Motor neuron (in vitro differentiated cells): ENCODE data around the gene CRIP2. TPM values are rescaled to one million over a fixed set of nuclear protein-coding genes. Genes with fewer than 3 reads are reported as not detected.

Experiments
- ATAC-seq, 8 experiments: fragments of 200-7000 bp; cut with Tn5 transposase; replicated peaks in 6 of 8; 2 replicates each; pipeline ENCODE4 v1.8.0; 2021; ENCODE audit warnings: mild to moderate bottlenecking in 8 of 8, moderate library complexity in 8 of 8
- H3K27ac ChIP-seq, 2 donors: fragments of 250-450 bp; sonication (Bioruptor Pico); 2 replicates each; pipeline ENCODE4 v1.9.0; 2021; ENCODE audit warnings: antibody characterized with exemption in 2 of 2, mild to moderate bottlenecking in 2 of 2, moderate library complexity in 1 of 2
- H3K4me1 ChIP-seq, 2 donors: fragments of 250-450 bp; sonication (Bioruptor Pico); replicated peaks in 1 of 2; 2 replicates each; pipeline ENCODE4 v1.6.1; 2021; ENCODE audit warnings: antibody characterized with exemption in 2 of 2, mild to moderate bottlenecking in 2 of 2, moderate library complexity in 1 of 2
- H3K4me3 ChIP-seq, 5 donors: fragments of 250-450 bp; sonication (Bioruptor Pico); 2 replicates each; pipeline ENCODE4 v1.9.0; 2021; ENCODE audit warnings: antibody characterized with exemption in 5 of 5, mild to moderate bottlenecking in 5 of 5, moderate library complexity in 4 of 5
- WGBS, 10 experiments: fragments of 450-650 bp; shearing (Covaris generic); methylation state at CpG; one replicate each; pipeline ENCODE4 v1.0.0; 2022; 5-methylcytosine and 5-hydroxymethylcytosine counted together
- in situ Hi-C, 9 experiments: fragments of 400-800 bp; cut with MboI; loops; one replicate each; pipeline ENCODE4 v1.15.0; 2021; ENCODE audit warnings: low sequenced_read_pairs in 9 of 9, low pct_unique_long_range_greater_than_20kb in 2 of 9; ENCODE audit not compliant: unreplicated experiment in 9 of 9
- total RNA-seq, 8 experiments: library from RNA; unstranded; fragments of 300-600 nt; gene quantifications; 2 replicates each; pipeline versions ENCODE4 v1.2.3 to v1.2.4, GENCODE V29; 2022

Gene CRIP2
- total RNA-seq, 8 experiments from 2014 or later: 9.5 to 194 (median 55.0) TPM

DNA sequence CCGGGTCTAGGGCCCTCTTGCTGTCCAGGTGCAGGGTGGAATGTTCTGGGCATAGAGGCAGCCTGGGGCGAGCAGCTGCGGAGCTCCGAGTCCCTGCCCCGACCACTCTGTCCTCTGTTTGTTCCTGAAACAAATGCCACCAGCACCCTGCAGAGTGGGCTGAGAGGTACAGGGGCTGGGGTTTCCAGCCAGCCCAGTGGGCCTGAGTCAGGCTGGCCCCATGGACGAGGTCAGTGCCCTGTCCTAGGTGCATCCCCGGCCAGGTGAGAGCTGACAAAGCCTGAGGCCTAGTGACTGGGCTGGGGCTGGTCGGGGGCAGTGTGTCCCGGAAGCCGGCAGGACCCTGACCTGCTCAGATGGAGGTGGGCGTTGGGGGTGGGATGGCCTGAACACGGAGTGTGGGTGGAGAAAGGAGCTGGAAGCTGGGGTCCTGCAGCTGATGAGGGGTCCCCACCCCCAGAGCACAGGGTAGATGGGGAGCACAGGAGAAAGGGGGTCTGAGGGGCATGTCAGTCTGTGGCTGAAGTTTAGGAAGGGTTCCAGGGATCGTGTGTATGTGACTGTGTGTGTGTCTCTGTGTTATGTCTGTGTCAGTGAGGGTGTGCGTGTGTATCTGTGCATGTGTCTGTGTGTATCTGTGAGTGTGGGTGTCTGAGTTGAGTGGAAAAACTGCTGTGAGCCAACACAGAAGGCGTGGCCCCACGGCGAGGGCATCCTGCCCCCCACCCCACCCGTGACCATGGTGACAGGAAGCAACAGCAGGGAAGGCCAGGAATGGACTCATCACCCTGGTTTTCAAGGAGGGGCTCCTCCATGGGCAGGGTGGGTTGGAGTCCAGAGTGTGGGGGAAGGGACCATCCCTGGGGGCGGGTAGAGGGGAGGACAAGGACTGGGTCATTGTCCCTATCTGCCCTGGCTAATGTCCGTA lies 9.7 kb downstream of the CRIP2 start:
- Histone ChIP-seq H3K4me3 (no peak overlapping the region), H3K4me1 (peaks cover 43 to 79% of the 10 kb centered on the region in 2 donors), H3K27ac (no peak overlapping the region)
- WGBS, 10 experiments: 40 to 67% (median 54%) methylated on average over 1 to 3 of the region's 20 CpGs; no CpG with 5 or more reads in 6 of the 10 experiments
- in situ Hi-C loops: no loop called here
- peak in 1 of 8 experiments; percentile 1 for ATAC-seq

DNA sequence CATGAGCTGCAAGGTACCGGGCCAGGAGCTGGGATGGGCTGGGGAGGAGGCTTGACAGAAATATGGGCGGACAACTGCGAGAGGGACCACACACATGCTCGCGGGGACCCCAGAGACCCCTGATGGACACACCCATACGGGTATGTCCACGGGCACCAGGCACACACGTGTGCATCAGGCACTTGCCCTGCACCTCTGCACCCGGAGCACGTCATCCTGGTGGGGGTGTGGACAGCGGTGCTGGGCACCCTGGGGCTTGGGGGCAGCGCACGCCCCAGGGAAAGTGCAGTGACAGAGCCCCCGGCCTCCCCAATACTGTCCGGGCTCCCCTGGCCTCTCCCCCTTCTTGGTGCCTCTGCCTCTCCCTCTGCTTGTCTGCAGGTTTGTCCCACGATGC lies 10.4 kb downstream of the CRIP2 start:
- Histone ChIP-seq H3K4me3 (no peak overlapping the region), H3K27ac (no peak overlapping the region), H3K4me1 (peaks cover 45 to 82% of the 10 kb centered on the region in 2 donors)
- in situ Hi-C loops: no loop called here
- WGBS, 10 experiments: no CpG with 5 or more reads among the region's 16 CpGs
- no peak for ATAC-seq

DNA sequence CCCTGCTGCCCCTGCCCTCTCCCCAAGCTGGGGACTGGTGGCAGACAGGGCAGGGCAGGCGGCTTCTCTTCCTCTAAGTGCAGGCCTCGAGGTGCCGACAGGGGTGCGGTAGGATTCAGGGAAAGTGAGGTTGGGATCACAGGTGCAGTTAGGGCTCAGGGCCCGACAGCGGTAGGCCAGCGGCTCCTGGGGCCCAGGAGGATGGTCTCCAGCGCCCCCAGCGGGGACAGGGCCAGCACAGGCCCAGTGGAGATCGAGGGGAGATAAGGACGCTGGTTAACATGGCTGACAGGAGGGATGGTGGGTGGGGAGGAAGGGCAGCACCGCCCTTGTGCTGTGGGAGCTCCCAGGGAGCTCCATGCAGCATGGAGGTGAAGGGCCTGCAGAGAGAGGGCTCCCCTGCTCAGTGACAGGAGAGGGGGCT lies 11.1 kb downstream of the CRIP2 start:
- no peak for ATAC-seq
- in situ Hi-C loops: no loop called here
- no peak overlapping the region for H3K4me3 ChIP-seq
- peaks cover 42 to 77% of the 10 kb centered on the region in 2 donors for H3K4me1 ChIP-seq
- H3K27ac ChIP-seq: no peak overlapping the region
- 0 to 60% (median 14%) methylated on average over 1 to 2 of the region's 12 CpGs; no CpG with 5 or more reads in 7 of the 10 experiments for WGBS, 10 experiments

GRCh38 chr14:105486163-105486973 lies 11.7 kb downstream of the CRIP2 start, which contains the start of gene CRIP1:
Gene CRIP1, plus strand, starts transcription at chr14:105486886. Its CDS starts 374 bp downstream, at chr14:105487260.
- in situ Hi-C loops: no loop called here
- H3K27ac ChIP-seq: no peak within 1 kb of the TSS
- ATAC-seq: no peak
- peak within 1 kb of the TSS in 3 of 5 donors; percentile 4 to 46 (median 34) for H3K4me3 ChIP-seq
- H3K4me1 ChIP-seq: peaks cover 37 to 71% of the 10 kb centered on the region in 2 donors
- 19% methylated on average over 9 of the region's 56 CpGs; no CpG with 5 or more reads in 9 of the 10 experiments for WGBS, 10 experiments

DNA sequence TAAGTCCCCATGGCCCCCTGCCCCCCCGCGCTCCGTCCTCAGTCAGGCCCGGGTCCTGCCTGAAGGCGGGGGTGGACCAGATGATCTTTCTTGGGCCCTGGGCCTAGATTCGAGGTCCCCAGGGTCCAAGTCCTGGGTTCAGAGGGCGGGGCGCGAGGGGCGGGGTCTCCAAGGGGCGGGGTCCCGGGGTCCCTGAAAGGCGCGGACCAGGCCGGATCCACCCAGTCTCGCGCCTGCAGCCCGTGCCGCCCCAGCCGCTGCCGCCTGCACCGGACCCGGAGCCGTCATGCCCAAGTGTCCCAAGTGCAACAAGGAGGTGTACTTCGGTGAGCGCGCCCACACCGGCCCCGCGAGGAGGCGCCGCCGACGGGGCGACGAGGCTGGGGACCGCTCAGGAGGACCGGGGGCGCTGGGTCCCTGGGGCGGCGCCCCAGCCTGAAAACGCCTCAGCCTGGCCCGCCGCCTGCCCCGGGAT lies 12.4 kb downstream of the CRIP2 start:
- Histone ChIP-seq H3K4me1 (peaks cover 30 to 68% of the 10 kb centered on the region in 2 donors), H3K4me3 (peak overlapping the region in 3 of 5 donors; percentile 4 to 46 (median 34)), H3K27ac (no peak overlapping the region)
- WGBS, 10 experiments: 0% methylated on average over 1 to 3 of the region's 45 CpGs; no CpG with 5 or more reads in 7 of the 10 experiments
- in situ Hi-C loops: no loop called here
- ATAC-seq: no peak

DNA sequence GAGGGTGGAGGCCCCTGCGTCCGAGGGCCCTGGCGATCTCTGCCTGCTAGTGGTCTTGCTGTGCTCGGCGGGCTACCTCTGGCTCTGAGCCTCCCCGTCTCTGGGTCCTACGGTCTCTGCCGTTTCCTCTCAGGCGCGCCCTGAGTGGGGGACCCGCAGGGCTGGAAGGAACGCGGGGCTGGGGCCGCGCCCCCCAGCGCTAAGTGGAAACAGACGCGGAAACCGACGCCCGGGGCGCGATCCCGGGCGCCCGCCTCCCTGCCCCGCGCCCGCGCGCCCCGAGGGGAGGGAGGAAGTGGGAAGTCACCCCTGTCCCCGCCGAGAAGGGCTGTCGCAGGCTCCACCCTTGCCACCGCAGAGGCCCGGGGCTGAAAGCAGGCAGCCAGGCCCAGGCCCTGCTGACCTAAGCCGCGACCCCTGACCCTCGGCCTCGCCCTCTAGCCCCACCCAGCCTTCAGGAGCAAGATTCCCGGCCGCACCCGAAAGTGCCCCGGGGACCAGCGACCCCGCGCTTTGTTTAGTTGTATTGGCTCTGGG lies 12.9 kb downstream of the CRIP2 start:
- Histone ChIP-seq H3K27ac (no peak overlapping the region), H3K4me1 (peaks cover 25 to 63% of the 10 kb centered on the region in 2 donors), H3K4me3 (peak overlapping the region in 3 of 5 donors; percentile 4 to 46 (median 34))
- whole genome bisulfite sequencing, 10 experiments: 0 to 20% methylated on average over 4 to 18 of the region's 48 CpGs; no CpG with 5 or more reads in 8 of the 10 experiments
- in situ Hi-C loops: no loop called here
- ATAC-seq: no peak

DNA sequence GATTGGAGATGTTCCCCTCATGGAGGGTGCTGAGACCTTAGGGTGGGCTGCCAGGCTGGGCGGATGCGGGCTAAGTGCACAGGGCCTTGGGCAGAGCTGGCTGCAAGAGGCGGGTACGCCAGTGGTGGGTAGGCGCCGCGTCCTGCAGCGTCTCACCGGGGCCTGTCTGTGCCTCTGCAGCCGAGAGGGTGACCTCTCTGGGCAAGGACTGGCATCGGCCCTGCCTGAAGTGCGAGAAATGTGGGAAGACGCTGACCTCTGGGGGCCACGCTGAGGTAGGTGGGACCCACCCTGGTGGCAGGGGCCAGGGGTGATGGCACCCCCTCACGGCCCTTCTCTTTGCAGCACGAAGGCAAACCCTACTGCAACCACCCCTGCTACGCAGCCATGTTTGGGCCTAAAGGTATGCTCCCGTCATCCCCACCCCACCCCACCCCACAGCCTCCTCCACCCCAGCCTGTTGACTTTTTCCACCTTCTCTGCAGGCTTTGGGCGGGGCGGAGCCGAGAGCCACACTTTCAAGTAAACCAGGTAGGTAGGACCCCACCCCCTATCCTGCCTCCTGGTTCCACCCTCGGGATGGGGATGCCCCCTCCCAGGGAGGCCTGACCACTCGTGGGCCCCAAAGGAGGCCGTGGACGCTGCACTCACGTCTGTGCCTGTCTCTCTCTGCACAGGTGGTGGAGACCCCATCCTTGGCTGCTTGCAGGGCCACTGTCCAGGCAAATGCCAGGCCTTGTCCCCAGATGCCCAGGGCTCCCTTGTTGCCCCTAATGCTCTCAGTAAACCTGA lies 13.6 kb downstream of the CRIP2 start:
- WGBS, 10 experiments: 31 to 85% methylated on average over 4 to 7 of the region's 26 CpGs; no CpG with 5 or more reads in 8 of the 10 experiments
- Histone ChIP-seq H3K27ac (no peak overlapping the region), H3K4me1 (peaks cover 23 to 57% of the 10 kb centered on the region in 2 donors), H3K4me3 (peak overlapping the region in 2 of 5 donors; percentile 34 to 46)
- no peak for ATAC-seq
- in situ Hi-C loops: no loop called here

- peak overlapping the region in 1 of 2 donors; percentile 87 for H3K27ac ChIP-seq
- peaks cover 23 to 49% of the 10 kb centered on the region in 2 donors for H3K4me1 ChIP-seq
- in situ Hi-C loops: no loop called here
- no peak for ATAC-seq
- peak overlapping the region; percentile 45 to 74 (median 62) for H3K4me3 ChIP-seq
- WGBS, 10 experiments: 0 to 100% (median 56%) methylated on average over 1 to 4 of the region's 20 CpGs; no CpG with 5 or more reads in 6 of the 10 experiments
Observed at GRCh38 chr14:105488781-105489541, 14.3 kb downstream of the CRIP2 start.

DNA sequence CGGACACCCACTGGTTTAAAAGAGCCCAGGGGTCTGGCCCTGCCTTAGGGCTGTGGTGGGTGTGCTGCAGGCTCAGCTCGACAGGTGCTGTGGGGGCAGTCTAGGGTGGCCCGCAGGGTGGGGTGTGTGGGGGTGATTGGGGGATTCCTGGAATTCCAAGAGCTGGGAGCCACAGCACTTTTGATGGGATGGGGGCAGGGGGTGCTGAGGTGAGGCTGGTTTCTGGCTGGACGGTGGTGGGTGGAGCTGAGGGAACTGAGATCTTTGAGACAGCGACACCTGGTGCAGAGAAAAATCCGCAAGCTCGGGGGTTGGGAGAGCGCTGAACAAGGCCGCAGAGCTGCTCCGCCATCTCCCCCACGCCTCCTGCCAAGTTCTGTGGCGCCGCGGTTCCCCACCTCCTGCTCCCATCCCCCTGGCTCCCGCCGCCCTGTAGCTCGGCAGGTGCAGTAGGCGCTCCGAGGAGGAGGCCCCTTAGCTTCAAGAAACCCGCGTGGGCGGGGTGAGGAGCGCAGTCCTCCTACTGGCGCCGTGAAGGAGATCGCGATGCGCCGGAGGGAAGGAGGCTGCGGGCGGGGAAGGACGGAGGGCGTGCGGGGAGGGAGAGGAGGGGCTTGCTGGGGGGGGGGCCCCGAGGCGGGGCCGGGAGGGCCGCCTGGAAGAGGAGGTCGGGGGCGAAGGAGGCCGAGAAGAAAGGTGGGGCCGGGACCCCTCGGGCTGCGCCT lies 15.1 kb downstream of the CRIP2 start:
- WGBS, 10 experiments: no CpG with 5 or more reads among the region's 44 CpGs
- ATAC-seq: peak; percentile 1 to 23 (median 8)
- peak overlapping the region; percentile 75 to 87 for H3K27ac ChIP-seq
- peaks cover 23 to 41% of the 10 kb centered on the region in 2 donors for H3K4me1 ChIP-seq
- H3K4me3 ChIP-seq: peak overlapping the region; percentile 45 to 74 (median 62)
- in situ Hi-C loops: no loop called here

DNA sequence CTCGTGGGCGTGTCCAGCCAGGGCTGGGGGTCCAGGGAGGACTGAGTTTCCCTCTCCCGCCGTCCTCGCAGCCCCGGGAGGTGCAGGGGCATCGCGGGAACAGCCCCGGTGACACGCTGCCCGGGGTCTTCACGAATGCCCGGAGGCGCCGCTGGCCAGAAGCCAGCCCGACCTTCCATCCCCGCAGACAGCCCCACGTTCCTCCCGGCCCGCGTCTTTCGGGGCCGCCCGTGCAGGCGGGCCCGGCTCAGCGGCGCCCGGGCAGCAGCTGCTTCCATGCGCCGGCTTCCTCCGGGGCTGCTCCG lies 15.6 kb downstream of the CRIP2 start:
- Histone ChIP-seq H3K27ac (peak overlapping the region; percentile 75 to 87), H3K4me1 (peaks cover 23 to 36% of the 10 kb centered on the region in 2 donors), H3K4me3 (peak overlapping the region; percentile 45 to 74 (median 62))
- no CpG with 5 or more reads among the region's 33 CpGs for whole genome bisulfite sequencing, 10 experiments
- in situ Hi-C loops: no loop called here
- peak in 7 of 8 experiments; percentile 1 to 15 (median 3) for ATAC-seq
